HG03442 (cell line): ENCODE measurements around the gene TSR3.
"Not testable (repeated sequence)": the region's sequence is repeated elsewhere in the genome, so short reads cannot be mapped to it uniquely, and the experiment has no call there.

Source experiments
- ATAC-seq: cut with Tn5 transposase; IDR thresholded peaks from one replicate; pipeline ENCODE4 v1.9.1; 2021; ENCODE audit warnings: mild to moderate bottlenecking, moderate library complexity; ENCODE audit not compliant: unreplicated experiment

Gene TSR3

GRCh38 chr16:1340730-1341494, 10.8 kb downstream of the TSR3 start:
- ATAC-seq, result no peak

GRCh38 chr16:1338855-1339675, 12.6 kb downstream of the TSR3 start:
- no peak for ATAC-seq

GRCh38 chr16:1338119-1338730, 13.5 kb downstream of the TSR3 start:
- ATAC-seq, result no peak

- ATAC-seq, result no peak
These were observed 14.2 kb downstream of the TSR3 start for GRCh38 chr16:1337486-1337885.

GRCh38 chr16:1336619-1337018, 15.1 kb downstream of the TSR3 start:
- ATAC-seq, result no peak

GRCh38 chr16:1335996-1336395, 15.7 kb downstream of the TSR3 start:
- ATAC-seq, result no peak

GRCh38 chr16:1335211-1335971, 16.3 kb downstream of the TSR3 start:
- ATAC-seq, result no peak

GRCh38 chr16:1334739-1335138, 16.9 kb downstream of the TSR3 start:
- no peak for ATAC-seq

GRCh38 chr16:1333854-1334700, 17.6 kb downstream of the TSR3 start:
- ATAC-seq, result no peak

- no peak for ATAC-seq
These were observed 18.4 kb downstream of the TSR3 start, which contains the start of gene BAIAP3 for GRCh38 chr16:1333149-1333812. BAIAP3 (plus strand) TSS chr16:1333645; CDS start chr16:1338550, 4,905 bp downstream.

GRCh38 chr16:1332618-1333148, 19.0 kb downstream of the TSR3 start:
- ATAC-seq, result no peak

- no peak for ATAC-seq
These were observed 19.7 kb downstream of the TSR3 start for GRCh38 chr16:1331712-1332617.

GRCh38 chr16:1330931-1331711, 20.6 kb downstream of the TSR3 start:
- ATAC-seq, result no peak

- no peak for ATAC-seq
These were observed 21.3 kb downstream of the TSR3 start for GRCh38 chr16:1330260-1330914.

- not testable (repeated sequence) for ATAC-seq
These were observed 22.7 kb downstream of the TSR3 start for GRCh38 chr16:1328961-1329360.

GRCh38 chr16:1328136-1328535, 23.5 kb downstream of the TSR3 start:
- ATAC-seq, result not testable (repeated sequence)

- ATAC-seq, result no peak
These were observed 24.1 kb downstream of the TSR3 start for GRCh38 chr16:1327619-1327947.
